Stimulated activated CD8-positive, alpha-beta memory T cell treated with anti-CD3 and anti-CD28 coated beads, Interleukin-2, amount 100 ng/mL, for 1 hour (primary cell): ENCODE results near the gene BCOR.

Experiments used
- DNase-seq, 2 donors: peaks; one replicate each; pipeline ENCODE4 v3.0.0-alpha.2; 2020; ENCODE audit warnings: low read depth in 2 of 2

BCOR gene

DNA sequence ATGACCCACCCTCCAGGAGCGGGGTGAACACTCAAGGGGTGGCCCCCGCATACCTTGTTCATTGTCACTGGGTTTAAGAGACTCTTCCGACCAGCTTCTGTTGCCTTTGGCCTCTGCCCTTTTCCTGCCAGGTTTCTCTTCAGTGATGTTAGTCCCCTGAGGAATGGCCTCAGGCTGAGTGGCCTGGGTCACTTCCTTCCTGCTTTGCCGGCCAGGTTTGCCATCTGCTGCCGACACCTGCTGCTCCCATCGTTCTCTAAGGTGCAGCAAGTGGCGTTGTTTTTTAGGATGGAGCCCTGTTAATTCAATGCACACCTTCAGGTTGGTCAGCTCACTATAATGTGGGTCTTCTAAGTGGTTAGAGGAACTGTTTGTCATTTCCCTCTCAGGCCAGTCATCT is 34.2 kb downstream of the BCOR start:
- no peak for DNase-seq

DNA sequence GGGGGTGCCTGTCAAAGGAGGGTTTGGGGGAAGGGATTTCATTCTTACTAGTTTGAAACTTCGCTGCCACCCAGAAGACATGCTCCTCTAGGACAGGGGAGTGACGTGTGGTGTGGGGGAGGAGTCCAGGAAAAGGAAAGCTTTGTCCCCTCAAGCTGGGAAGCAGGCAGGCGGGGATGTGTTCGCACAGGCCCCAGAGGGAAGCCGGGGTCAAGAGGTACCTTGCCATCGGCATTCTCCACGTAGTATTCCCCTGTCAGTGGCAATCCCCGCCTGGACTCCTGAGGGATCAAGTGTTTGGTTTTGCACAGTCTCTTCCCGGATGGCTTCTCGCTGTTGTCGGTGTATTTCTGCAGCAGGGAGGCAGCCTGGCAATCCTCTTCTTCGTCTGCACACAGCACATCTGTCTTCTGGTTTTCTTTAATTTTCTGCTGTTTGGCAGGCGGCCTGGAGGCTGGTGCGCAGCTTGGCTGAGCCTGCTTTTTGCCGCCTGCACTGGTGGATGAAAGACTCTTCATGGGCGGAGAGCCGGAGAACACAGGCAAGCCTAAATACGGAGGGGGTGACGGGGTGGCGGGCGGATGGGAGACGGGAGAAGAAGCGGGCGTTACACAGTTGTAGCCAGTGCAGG is 35.1 kb downstream of the BCOR start:
- DNase-seq = no peak

DNA sequence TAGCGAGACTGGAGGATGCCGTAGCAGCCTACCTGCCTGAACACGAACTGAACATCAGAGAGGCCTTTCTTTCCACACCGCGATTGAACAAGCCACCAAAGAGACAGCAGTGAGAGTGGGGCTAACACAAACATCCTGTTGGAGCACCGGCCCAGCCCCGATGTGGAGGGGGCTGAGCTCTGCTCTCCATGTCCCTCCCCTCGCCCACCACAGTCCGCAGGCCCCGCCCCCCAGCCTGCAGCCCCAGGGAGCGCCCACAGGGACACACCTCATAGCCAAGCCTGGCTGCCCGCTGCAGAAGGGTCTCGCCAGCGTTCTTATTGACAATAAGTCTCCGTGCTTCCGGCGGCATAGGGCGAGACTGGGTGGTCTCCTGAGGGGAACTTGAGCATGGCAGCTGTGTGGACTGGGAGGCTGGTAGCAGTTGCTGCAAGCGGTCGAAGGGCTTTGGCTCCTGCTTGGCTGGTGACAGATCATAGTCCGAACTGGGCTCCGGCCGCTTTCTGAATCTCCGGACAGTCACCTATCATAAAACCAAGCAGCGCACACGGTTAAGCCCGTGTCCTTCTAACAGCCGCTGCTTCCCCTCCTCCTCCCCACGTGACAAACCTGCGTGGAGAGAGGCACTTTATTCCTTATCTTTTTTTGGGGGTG is 35.8 kb downstream of the BCOR start:
- DNase-seq = no peak

DNA sequence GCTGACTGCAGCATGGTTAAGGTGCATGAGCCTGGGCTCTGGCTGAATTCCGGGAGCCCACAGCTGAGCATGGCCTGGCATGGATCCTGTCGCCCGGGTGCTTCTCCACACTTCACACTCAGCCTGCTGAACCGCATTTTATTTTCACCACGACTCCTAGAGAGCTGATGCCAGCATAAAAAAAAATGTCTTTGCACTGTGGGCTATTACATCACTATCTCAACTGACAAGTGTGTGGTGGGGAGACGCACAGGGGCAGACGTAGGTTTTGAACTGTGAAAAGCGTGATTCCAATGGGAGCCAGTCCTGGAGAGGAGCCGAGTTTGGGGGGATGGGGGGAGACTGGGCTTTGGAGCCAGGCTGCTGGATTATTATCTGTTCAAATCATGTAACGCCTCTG is 36.8 kb downstream of the BCOR start:
- no peak for DNase-seq

DNA sequence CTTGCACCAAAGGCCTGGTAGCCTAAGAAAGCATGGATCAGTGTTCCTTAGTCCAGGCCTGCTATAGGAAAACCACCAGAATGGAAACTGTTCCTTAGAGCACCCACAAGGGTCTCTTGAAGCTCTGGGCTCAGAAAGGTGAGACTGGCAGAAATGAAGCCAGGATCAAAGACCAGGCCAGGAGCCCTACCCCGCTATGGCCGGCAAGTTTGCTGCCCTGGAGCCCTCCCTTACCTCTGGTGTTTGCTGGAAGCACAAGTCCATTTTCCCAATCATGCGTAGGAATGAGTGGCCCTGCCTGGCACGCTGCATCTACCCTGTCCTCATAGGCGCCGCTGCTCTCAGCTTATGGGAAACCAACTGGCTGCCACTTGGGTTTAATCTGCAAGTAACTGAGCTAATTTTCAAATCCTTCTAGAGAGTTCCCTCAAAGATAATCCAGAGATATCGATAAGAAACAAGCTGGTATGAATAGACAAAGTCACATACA is 37.4 kb downstream of the BCOR start:
- no peak for DNase-seq

DNA sequence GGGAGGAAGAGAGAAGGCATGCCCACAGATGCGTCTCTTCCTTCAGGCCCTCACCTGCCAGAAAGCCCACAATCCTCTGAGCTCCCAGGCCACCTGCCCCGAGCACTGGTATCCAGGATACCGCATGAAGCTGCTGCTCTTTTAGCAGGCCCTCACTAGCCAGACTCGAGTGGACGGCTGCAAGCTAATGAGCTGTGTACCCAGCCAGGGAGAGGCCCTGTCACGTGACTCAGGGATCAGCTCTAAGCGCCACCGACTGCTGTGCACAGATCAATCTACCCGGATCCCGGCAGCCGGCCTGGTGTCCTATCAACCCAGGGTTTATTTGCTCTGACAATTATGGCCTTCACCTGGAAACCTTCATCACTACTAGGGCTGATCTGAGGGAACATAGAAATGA is 39.0 kb downstream of the BCOR start:
- DNase-seq = no peak

DNA sequence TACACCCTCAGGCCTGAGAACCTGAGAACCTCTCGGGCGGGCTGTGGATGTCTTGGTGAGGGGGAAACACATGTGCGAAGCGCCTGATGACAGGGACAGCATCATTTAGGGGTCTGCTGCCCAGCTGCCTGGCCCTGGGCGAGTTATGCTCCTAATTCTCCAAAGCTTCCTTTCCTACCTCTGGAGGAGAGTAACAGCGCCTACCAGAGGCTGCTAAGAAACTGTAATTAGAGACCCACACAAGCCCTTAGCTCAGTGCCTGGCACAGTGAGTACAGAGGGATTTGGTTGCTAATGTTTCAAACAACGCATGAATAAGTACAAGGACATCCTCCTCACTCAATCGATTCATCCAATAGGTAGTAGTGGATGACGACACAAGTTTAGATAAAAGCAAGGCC is 40.4 kb downstream of the BCOR start:
- DNase-seq = no peak

DNA sequence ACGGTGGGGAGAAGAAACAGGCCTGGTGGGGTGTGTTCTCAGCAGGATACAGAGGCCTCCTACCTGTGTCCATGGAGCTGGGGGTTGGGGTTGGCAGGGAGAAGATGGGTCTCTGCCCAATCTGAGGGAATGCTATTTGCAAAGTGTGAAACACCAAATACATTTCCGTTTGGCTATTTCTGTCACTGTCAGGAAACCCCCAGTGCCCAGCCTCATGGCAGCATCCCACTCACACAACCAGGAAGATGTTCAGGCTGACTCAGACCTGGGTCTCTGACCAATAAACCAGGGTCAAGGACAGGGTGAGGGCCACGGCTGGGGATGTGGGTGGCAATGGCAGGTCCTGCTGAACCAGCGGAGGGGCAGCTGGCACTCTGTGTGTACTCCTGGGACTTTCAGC is 41.3 kb downstream of the BCOR start:
- no peak for DNase-seq

DNA sequence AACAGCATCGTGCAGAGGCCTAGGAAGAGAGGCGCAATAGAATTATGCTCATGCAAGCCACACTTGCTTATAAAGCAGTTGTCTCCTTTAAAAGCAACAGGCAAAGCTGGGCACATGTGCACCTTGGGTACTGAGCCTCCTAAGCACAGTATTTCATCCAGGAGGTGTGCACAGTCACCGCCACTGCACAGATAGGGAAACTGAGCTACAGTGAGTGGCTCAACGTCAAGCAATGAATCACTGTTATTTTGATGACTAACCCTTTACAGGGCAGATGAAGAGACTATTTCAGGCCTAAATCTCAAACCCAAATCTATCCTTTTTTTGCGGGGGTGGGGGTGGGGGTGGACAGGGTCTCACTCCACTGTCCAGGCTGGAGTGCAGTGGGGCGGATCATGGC is 42.3 kb downstream of the BCOR start:
- DNase-seq = no peak

DNA sequence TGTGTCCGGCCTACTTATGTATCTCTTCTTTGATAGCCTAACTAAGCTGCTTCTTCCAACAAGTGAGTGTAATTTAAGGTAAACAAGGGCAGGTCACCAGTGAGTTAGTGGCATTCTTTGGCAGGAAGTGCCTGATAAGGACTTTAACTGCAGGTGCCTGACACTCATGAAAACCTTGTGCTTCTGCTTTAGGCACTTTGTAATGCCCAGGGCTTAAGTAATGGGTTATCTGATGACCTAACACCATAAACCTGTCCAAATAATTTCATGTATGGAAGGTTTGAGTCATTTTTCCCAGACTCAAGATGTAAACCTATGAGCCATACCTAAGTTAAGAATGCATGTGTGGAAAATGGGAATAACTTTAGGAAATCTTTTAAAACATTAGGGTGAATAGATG is 43.0 kb downstream of the BCOR start:
- no peak for DNase-seq

DNA sequence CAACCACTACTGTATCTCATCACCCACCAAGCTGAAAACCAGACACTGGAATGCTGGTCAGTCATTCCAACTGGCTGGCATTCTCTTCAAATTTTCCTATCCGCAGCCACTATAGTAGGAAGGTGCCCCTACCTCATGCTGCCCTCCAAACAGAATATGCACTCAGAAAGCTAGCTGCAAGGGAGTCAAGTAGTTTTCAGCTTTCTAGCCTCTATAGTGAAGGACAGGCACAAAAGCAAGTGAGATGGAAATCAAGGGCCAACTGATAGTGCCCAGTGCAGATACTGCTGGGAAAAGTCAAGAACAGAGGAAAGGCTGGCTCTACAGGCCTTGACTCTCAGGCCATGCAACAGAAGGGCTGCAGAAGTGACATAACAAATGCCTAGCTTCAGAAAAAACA is 47.2 kb downstream of the BCOR start:
- no peak for DNase-seq

DNA sequence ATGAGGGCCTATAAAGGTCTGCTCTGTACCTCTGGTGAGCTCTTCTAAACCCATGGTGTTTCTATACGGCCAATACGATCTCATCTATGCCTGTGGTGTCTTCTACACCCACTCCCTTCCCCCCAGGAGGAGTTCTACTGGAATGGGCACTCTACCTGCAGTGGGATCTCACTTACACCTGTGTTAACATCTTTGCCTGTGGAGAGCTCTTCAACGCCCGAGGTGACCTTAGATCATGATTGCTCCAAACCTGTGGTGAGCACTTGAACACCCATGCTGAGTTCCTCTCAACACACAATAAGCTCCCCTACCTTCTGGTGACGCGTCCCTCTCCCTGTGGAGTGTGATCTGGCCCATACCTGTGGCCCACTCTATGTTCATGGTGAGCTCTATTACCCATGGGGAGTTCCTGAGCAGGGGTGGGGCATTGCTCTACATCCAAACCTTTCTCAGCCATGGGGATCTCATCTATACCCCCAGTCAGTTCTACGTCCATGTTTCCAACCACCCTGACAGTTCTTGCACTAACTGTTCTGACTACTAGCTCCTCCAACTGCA is 48.6 kb downstream of the BCOR start:
- no peak for DNase-seq

DNA sequence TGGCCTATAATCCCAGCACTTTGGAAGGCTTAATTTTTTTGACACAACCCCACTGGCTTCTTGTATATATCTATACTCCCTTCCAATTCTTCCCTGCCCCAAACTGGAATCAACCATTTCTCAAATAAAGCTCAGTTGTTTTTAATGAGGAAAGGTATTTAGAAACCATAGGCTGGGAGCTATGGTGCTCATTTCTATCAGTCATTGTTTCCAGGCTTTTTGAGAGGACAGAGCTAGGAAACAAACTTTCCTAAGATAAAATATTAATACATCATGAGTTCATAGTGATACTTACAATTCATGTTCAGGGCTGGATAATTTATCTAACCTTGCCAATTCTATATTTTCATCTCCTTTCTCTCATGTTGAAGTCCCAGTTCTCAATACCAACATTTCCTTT is 50.3 kb downstream of the BCOR start:
- no peak for DNase-seq

DNA sequence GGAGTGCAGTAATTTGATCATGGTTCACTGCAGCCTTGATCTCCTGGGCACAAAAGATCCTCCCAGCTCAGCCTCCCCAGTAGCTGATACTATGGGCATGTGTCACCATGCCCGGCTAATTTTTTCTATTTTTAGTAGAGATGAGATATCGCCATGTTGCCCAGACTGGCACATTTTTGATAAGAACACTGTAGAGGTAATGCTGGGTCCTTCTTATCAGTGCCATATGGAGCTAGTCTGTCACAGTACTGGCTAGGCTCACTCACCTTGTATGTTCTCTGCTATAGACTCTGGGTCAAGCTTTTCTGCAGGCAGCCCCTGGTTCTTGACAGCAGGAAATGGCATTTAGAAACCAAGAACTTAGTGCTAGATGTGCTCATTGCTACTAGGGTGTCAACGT is 53.9 kb downstream of the BCOR start:
- no peak for DNase-seq

DNA sequence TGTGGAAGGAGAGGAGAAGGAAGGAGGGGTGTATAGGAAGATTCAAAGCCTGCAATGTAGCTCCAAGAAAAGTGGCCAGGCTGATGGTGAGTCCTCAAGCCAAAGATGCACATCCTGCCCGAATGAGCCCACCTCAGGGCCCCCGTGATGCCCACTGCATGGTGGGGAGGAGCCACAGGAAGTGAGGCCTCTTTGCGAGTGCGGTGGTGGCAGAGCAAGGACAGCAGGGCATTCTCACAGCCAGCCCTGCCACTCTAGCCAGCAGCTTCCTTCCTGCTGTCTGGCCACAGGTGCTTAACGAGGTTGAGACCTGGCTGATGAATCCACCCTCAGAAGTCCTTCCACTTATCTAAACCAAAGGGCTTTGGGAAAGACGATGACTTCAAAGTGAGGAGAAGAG is 55.8 kb downstream of the BCOR start:
- DNase-seq = no peak

DNA sequence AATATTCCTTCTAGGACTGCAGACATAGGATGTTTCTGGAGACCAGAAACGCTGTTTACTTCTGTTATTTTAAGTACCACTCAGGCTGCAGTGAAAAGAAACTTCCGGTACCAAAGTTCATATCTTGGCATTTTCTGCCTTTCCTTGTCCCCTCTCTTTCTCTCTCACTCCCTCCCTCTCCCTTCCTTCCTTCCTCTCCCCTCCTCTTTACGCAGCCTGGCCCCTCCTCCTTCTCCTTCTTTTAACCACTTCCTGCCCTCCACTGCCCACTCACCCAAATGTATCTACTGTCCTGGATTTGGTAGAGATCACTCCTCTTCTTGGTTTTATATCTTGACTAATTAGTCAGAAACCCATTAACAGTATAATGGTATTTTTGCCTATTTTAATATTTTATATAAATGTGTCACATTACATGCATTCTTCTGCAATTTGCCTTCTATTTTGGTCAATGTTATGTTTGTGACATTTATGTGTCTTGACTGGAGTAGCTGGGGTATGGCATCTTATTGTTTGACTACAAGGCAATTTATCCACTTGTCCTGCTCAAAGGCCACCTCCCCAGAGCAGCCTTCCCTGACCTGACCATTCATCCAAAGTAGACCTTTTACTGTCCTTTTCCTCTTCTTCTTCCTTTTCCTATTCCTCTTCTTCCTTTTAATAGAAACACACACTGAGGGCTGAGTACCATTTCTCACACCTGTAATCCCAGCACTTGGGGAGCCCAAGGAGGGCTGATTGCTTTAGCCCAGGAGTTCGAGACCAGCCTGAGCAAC is 56.9 kb downstream of the BCOR start:
- no peak for DNase-seq

DNA sequence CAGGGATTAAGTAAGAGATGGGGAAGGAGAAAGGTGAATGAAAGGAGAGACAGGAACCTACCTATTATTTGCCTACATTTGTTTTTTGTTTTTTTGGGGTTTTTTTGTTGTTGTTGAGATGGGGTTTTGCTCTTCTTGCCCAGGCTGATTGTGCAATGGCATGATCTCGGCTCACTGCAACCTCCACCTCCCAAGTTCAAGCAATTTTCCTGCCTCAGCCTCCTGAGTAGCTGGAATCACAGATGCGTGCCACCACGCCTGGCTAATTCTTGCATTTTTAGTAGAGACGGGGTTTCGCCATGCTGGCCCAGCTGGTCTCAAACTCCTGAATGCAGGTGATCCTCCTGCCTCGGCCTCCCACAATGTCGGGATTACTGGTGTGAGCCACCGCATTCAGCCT is 57.9 kb downstream of the BCOR start:
- no peak for DNase-seq

DNA sequence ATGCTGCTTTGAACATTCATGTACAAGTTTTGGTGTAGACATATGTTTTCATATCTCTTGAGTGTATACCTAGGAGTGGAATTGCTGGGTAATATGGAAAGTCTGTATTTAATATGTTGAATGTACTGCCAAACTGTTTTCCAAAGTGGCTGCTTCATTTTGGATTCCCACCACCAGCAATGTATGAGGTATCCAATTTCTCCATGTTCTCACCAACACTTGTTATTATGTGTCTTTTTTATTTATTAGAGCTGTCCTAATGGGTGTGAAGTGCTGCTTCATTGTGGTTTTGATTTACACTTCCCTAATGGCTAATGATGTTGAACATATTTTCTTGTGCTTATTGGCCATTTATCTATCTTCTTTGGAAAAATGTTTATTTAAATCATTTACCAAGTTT is 60.4 kb downstream of the BCOR start:
- no peak for DNase-seq

DNA sequence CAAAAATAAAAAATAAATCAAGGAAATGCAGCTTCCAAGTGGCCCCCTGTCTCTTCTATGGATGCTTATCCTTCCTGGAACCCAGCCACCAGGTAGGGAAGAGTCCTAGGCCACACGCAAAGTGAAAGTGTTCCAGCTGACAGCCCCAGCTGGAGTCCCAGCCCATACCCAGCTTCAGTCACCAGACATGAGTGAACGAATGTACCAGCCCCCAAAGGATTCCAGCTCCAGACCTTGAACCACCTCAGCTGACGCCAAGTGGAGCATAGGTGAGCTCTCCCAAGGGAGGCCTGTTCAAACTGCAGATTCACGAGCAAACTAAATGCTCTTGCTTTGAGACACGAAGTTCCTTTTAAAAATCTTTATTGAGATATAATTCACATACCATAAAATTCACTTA is 62.0 kb downstream of the BCOR start:
- no peak for DNase-seq

DNA sequence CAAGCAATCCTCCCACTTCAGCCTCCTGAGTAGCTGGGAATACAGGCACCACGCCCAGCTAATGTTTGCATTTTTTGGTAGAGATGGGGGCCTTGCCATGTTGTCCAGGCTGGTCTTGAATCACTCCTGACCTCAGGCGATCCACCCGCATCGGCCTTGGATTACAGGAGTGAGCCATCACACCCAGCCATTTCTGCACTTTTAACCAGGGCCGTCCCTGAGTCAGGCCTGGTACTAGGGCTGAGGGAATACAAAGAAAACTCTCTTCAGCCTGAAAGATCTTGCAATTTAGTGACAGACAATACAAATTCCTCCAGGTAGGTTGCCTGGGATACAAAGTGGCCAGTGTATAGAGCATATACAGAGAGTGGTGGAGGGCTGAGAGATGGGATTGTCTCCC is 65.8 kb downstream of the BCOR start:
- DNase-seq = no peak

DNA sequence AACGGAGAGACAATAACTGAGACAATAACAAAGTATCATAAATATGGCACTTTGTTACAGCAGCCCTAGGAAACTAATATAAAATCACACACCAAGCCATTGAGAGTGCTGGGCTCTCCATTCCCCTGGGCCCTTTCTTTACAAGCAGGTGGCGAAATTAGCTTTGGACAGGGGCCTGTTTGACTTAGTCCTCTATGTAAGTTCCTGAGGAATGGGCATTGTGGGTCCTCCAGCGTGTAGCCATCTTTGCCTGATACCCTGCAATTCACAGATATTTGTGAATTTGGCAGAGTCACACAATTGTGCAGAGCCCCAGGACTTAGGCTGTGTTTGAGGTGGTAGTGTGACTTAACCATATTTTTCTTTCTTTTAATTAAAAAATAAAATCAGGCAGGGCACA is 67.6 kb downstream of the BCOR start:
- DNase-seq = no peak

DNA sequence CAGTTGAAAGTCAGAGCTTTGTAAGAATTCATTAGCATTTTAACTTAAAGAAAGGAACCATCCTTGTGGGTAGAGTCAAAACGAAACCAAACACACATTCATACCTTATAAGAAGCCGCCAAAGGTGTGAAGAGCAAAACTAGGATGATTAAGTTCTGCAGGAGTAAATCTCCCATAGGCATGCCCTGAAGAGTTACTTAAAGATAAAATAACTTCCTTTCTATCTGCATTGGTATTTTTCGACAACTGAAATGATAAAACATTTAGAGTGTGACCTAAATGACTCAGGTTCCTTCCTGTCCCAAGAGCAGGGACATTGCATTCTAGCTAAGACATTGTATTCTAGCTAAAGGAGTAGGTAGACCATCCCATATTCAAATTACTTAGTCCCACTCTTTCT is 75.3 kb downstream of the BCOR start:
- DNase-seq = no peak

DNA sequence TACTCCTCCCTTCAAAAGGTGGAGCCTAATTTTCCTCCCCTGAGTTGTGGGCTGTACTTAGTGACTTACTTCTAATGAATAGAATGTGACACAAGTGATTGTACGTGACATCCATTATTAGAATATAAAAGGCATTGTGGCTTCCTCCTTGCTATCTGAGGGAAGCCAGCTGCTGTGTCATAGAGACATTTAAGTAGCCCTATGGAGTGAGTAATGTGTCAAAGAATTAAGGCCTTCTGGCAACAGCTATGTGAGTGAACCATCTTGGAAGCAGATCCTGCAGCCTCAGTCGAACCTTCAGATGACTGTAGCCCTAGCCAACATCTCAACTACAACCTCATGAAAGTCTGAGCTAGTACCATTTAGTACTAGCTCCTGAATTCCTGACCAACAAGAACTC is 76.1 kb downstream of the BCOR start:
- DNase-seq = no peak
